ENCODE results near the gene TDRD3. TPM values are rescaled to one million over a fixed set of nuclear protein-coding genes. Genes with fewer than 3 reads are reported as not detected.

TDRD3 gene
- total RNA-seq, 1 donor from 2014 or later: 38.4 TPM

GRCh38 chr13:60608954-60609353, 211.9 kb downstream of the TDRD3 start:
- intact Hi-C loops (cut with DNase I): no loop called here
- ATAC-seq (ENCODE audit: poor library complexity) (no peak), DNase-seq (no peak)

- ATAC-seq (ENCODE audit: poor library complexity): no peak
Observed at GRCh38 chr13:60611523-60611922, 214.5 kb downstream of the TDRD3 start.

GRCh38 chr13:60612593-60612992, 215.6 kb downstream of the TDRD3 start:
- no peak for ATAC-seq (ENCODE audit: poor library complexity)
- no peak for DNase-seq
- intact Hi-C loops (cut with DNase I): no loop called here

More at GRCh38 chr13:60611523-60611922, 214.5 kb downstream of the TDRD3 start:
- intact Hi-C loops (cut with DNase I): no loop called here
- DNase-seq: no peak

- DNase-seq (no peak), ATAC-seq (ENCODE audit: poor library complexity) (no peak)
- intact Hi-C loops (cut with DNase I): no loop called here
Observed at GRCh38 chr13:60613080-60613479, 216.1 kb downstream of the TDRD3 start.

- intact Hi-C loops (cut with DNase I): no loop called here
- DNase-seq (no peak), ATAC-seq (ENCODE audit: poor library complexity) (no peak)
Observed at GRCh38 chr13:60617991-60618733, 221.1 kb downstream of the TDRD3 start.

- intact Hi-C loops (cut with DNase I): no loop called here
- no peak for ATAC-seq (ENCODE audit: poor library complexity)
- no peak for DNase-seq
Observed at GRCh38 chr13:60619461-60619860, 222.4 kb downstream of the TDRD3 start.

GRCh38 chr13:60620611-60621395, 223.8 kb downstream of the TDRD3 start:
- no peak for DNase-seq
- ATAC-seq (ENCODE audit: poor library complexity): no peak
- intact Hi-C loops (cut with DNase I): no loop called here

GRCh38 chr13:60623151-60623550, 226.1 kb downstream of the TDRD3 start:
- ATAC-seq (ENCODE audit: poor library complexity): no peak
- intact Hi-C loops (cut with DNase I): no loop called here
- no peak for DNase-seq

Other genes starting within 250 kb of the TDRD3 start
- gene DIAPH3, start 233.3 kb upstream of the TDRD3 start, total RNA-seq: 0.32 TPM